CD14-positive monocyte (primary cell): Measurements from ENCODE around the gene STK11. TPM values are rescaled to one million over a fixed set of nuclear protein-coding genes. Genes with fewer than 3 reads are reported as not detected.

Experiments
- DNase-seq, 3 donors: peaks; one replicate each; pipeline ENCODE4 v3.0.0-alpha.2; 2011 to 2022
- H2AFZ ChIP-seq: 2 replicates; pipeline ENCODE4 v1.6.0; 2012; ENCODE audit warnings: mild to moderate bottlenecking, low read depth, low read length, inconsistent platforms; ENCODE audit not compliant: insufficient read depth, poor library complexity, severe bottlenecking
- H3K27ac ChIP-seq, 2 donors: 1 replicate in 1 of 2; 2 replicates in 1 of 2; pipeline ENCODE4 v1.5.1; 2012 to 2013; ENCODE audit warnings: low read length in 2 of 2, control low read depth in 1 of 2, inconsistent platforms in 1 of 2, low read depth in 1 of 2, mild to moderate bottlenecking in 1 of 2
- H3K27me3 ChIP-seq, 2 donors: one replicate each; pipeline versions ENCODE4 v1.6.0 to v1.6.1; 2011 to 2013; ENCODE audit warnings: low read length in 2 of 2; ENCODE audit not compliant: control insufficient read depth in 2 of 2, insufficient read depth in 2 of 2
- H3K36me3 ChIP-seq, 2 donors: replicated peaks in 1 of 2; 1 replicate in 1 of 2; 2 replicates in 1 of 2; pipeline versions ENCODE4 v1.5.1 to v1.6.1; 2012 to 2013; ENCODE audit warnings: low read length in 2 of 2, control low read depth in 1 of 2, inconsistent platforms in 1 of 2, mild to moderate bottlenecking in 1 of 2; ENCODE audit not compliant: insufficient read depth in 2 of 2, control insufficient read depth in 1 of 2
- H3K4me1 ChIP-seq, 2 donors: 1 replicate in 1 of 2; 2 replicates in 1 of 2; pipeline versions ENCODE4 v1.5.1 to v1.6.1; 2012 to 2013; ENCODE audit warnings: low read length in 2 of 2, control low read depth in 1 of 2, inconsistent platforms in 1 of 2, mild to moderate bottlenecking in 1 of 2, moderate library complexity in 1 of 2; ENCODE audit not compliant: insufficient read depth in 2 of 2, control insufficient read depth in 1 of 2
- H3K4me2 ChIP-seq: replicated peaks from 2 replicates; pipeline ENCODE3; 2012; ENCODE audit warnings: low read length, moderate library complexity, mild to moderate bottlenecking; ENCODE audit not compliant: poor library complexity, severe bottlenecking; ENCODE audit errors: extremely low read depth
- H3K4me3 ChIP-seq, 3 experiments: fragments of 200-600 bp in 1 of 3; sonication (generic) in 1 of 3; replicated peaks in 1 of 3; 1 replicate in 2 of 3; 2 replicates in 1 of 3; pipeline ENCODE4 v1.5.1; 2011 to 2013; ENCODE audit warnings: low read length in 3 of 3, mild to moderate bottlenecking in 3 of 3, control low read depth in 2 of 3, low read depth in 2 of 3, inconsistent platforms in 1 of 3, moderate library complexity in 1 of 3
- H3K79me2 ChIP-seq: 2 replicates; pipeline ENCODE4 v1.6.0; 2012; ENCODE audit warnings: mild to moderate bottlenecking, control low read depth, inconsistent platforms, low read length, moderate library complexity; ENCODE audit not compliant: insufficient read depth
- H3K9ac ChIP-seq: 2 replicates; pipeline ENCODE4 v1.6.0; 2017; ENCODE audit warnings: low read length, mild to moderate bottlenecking; ENCODE audit not compliant: insufficient read depth, poor library complexity, severe bottlenecking
- H3K9me3 ChIP-seq, 2 donors: replicated peaks in 1 of 2; 1 replicate in 1 of 2; 2 replicates in 1 of 2; pipeline versions ENCODE4 v1.5.1 to v1.6.1; 2012 to 2013; ENCODE audit warnings: low read length in 2 of 2, control low read depth in 1 of 2; ENCODE audit not compliant: control insufficient read depth in 1 of 2, insufficient read depth in 1 of 2
- H4K20me1 ChIP-seq: 2 replicates; pipeline ENCODE4 v1.6.0; 2012; ENCODE audit warnings: mild to moderate bottlenecking, low read length, control low read depth, moderate library complexity; ENCODE audit not compliant: insufficient read depth
- H3K27ac Mint-ChIP-seq, 7 donors: one replicate each; pipeline ENCODE4 v1.8.0; 2020; ENCODE audit warnings: mild to moderate bottlenecking in 7 of 7, mixed read lengths in 7 of 7, moderate library complexity in 6 of 7, inconsistent platforms in 2 of 7
- H3K27me3 Mint-ChIP-seq, 3 donors: one replicate each; pipeline ENCODE4 v1.8.0; 2021 to 2022; ENCODE audit warnings: low read depth in 3 of 3, mild to moderate bottlenecking in 3 of 3, mixed read lengths in 3 of 3, moderate library complexity in 3 of 3, inconsistent platforms in 1 of 3
- H3K36me3 Mint-ChIP-seq, 2 donors: one replicate each; pipeline ENCODE4 v1.8.0; 2020; ENCODE audit warnings: mixed read lengths in 2 of 2, inconsistent platforms in 1 of 2, mild to moderate bottlenecking in 1 of 2
- H3K4me1 Mint-ChIP-seq: one replicate; pipeline ENCODE4 v1.8.0; 2020; ENCODE audit warnings: mild to moderate bottlenecking, mixed read lengths
- H3K4me3 Mint-ChIP-seq, 2 donors: one replicate each; pipeline ENCODE4 v1.8.0; 2020; ENCODE audit warnings: mild to moderate bottlenecking in 2 of 2, mixed read lengths in 2 of 2, moderate library complexity in 1 of 2
- H3K9me3 Mint-ChIP-seq, 7 donors: one replicate each; pipeline ENCODE4 v1.8.0; 2020 to 2022; ENCODE audit warnings: mixed read lengths in 7 of 7, mild to moderate bottlenecking in 6 of 7, moderate library complexity in 6 of 7, inconsistent platforms in 2 of 7
- WGBS: methylation state at CpG from one replicate; pipeline ENCODE4 v1.1.5; 2013; ENCODE audit warnings: missing lambda C conversion rate; ENCODE audit not compliant: insufficient coverage; 5-methylcytosine and 5-hydroxymethylcytosine counted together
- intact Hi-C, 2 donors: fragments of 100-400 bp; cut with micrococcal nuclease; formaldehyde crosslinking; loops; one replicate each; pipeline versions ENCODE4 v1.15.0 to v1.15.1; 2023
- polyA plus RNA-seq, 3 donors: library from polyadenylated mRNA; depleted of rRNA in 1 of 3; unstranded in 2 of 3; stranded (reverse) in 1 of 3; fragments of 300-500 nt in 2 of 3; fragments of >200 nt in 1 of 3; fragmentation: Illumina TruSeq in 2 of 3; gene quantifications; 1 replicate in 2 of 3; 2 replicates in 1 of 3; pipeline ENCODE4 v1.2.3, GENCODE V29; 2012 to 2021
- TF ChIP-seq, protein P1 (sequence below): fragments of 200-600 bp; IDR thresholded peaks from one replicate; pipeline ENCODE4 v1.8.0; 2022; ENCODE audit warnings: antibody characterized with exemption, mild to moderate bottlenecking

Gene STK11
- polyA plus RNA-seq, 3 donors = 6.2 to 72.1 (median 15.4) TPM

- no peaks in the 10 kb centered on the region for H3K27me3 Mint-ChIP-seq
- peaks cover 0 to 5% (median 0%) of the 10 kb centered on the region in 7 donors for H3K9me3 Mint-ChIP-seq
- H3K36me3 Mint-ChIP-seq = peaks cover 26 to 34% of the 10 kb centered on the region in 2 donors
- WGBS = 94% methylated on average over 8 of the region's 15 CpGs
- Histone ChIP-seq H3K79me2 (peaks cover 72% of the 10 kb centered on the region), H3K4me1 (peaks cover 56 to 75% of the 10 kb centered on the region in 2 donors), H3K27me3 (no peaks in the 10 kb centered on the region), H2AFZ (no peak overlapping the region), H3K9me3 (no peaks in the 10 kb centered on the region), H3K27ac (peak overlapping the region in 1 of 2 donors; percentile 36), H3K36me3 (peaks cover 18 to 43% of the 10 kb centered on the region in 2 donors), H4K20me1 (peaks cover 67% of the 10 kb centered on the region), H3K4me2 (peak overlapping the region; percentile 96), H3K9ac (no peak overlapping the region), H3K4me3 (peak overlapping the region in 2 of 3 experiments; percentile 59 to 99)
- TF ChIP-seq, protein P1, sequence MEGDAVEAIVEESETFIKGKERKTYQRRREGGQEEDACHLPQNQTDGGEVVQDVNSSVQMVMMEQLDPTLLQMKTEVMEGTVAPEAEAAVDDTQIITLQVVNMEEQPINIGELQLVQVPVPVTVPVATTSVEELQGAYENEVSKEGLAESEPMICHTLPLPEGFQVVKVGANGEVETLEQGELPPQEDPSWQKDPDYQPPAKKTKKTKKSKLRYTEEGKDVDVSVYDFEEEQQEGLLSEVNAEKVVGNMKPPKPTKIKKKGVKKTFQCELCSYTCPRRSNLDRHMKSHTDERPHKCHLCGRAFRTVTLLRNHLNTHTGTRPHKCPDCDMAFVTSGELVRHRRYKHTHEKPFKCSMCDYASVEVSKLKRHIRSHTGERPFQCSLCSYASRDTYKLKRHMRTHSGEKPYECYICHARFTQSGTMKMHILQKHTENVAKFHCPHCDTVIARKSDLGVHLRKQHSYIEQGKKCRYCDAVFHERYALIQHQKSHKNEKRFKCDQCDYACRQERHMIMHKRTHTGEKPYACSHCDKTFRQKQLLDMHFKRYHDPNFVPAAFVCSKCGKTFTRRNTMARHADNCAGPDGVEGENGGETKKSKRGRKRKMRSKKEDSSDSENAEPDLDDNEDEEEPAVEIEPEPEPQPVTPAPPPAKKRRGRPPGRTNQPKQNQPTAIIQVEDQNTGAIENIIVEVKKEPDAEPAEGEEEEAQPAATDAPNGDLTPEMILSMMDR = no peak
- intact Hi-C loops = loop anchor here in 1 of 2 donors (5.0 kb wide), 1 partner anchor 40 kb away; no protein-coding TSS in a partner anchor
- H3K4me3 Mint-ChIP-seq = peak overlapping the region; percentile 94 to 95
- no peak for DNase-seq
- peak overlapping the region; percentile 10 to 93 (median 50) for H3K27ac Mint-ChIP-seq
- H3K4me1 Mint-ChIP-seq = peaks cover 58% of the 10 kb centered on the region
Measured at GRCh38 chr19:1171755-1172352, 33.7 kb upstream of the STK11 start.

- Histone ChIP-seq H4K20me1 (peaks cover 60% of the 10 kb centered on the region), H3K4me2 (peak overlapping the region; percentile 96), H3K79me2 (peaks cover 65% of the 10 kb centered on the region), H3K4me3 (peak overlapping the region; percentile 59 to 99 (median 69)), H3K27me3 (no peaks in the 10 kb centered on the region), H3K36me3 (peaks cover 11 to 36% of the 10 kb centered on the region in 2 donors), H2AFZ (no peak overlapping the region), H3K9ac (peak overlapping the region; percentile 86), H3K9me3 (no peaks in the 10 kb centered on the region), H3K27ac (peak overlapping the region; percentile 53 to 89), H3K4me1 (peaks cover 63 to 82% of the 10 kb centered on the region in 2 donors)
- Mint-ChIP-seq H3K27me3 (no peaks in the 10 kb centered on the region), H3K27ac (peak overlapping the region in 6 of 7 donors; percentile 60 to 97 (median 82)), H3K4me1 (peaks cover 65% of the 10 kb centered on the region), H3K9me3 (peaks cover 0 to 5% (median 0%) of the 10 kb centered on the region in 7 donors), H3K36me3 (peaks cover 22 to 28% of the 10 kb centered on the region in 2 donors), H3K4me3 (peak overlapping the region; percentile 94 to 95)
- TF ChIP-seq, protein P1 = no peak
- DNase-seq = no peak
- intact Hi-C loops = loop anchor here in 1 of 2 donors (5.0 kb wide), 1 partner anchor 40 kb away; no protein-coding TSS in a partner anchor
- 61% methylated on average over 18 of the region's 36 CpGs for WGBS
Measured at GRCh38 chr19:1172353-1173158, 33.0 kb upstream of the STK11 start.
